HG03060 (cell line): ENCODE results near the gene DIP2A.
"Not testable (repeated sequence)": the region's sequence is repeated elsewhere in the genome, so short reads cannot be mapped to it uniquely, and the experiment has no call there.

Experiments
- ATAC-seq: cut with Tn5 transposase; IDR thresholded peaks from one replicate; pipeline ENCODE4 v1.9.1; 2021; ENCODE audit warnings: low read depth, moderate number of reproducible peaks; ENCODE audit not compliant: unreplicated experiment

Gene DIP2A

GRCh38 chr21:46579394-46579793 is 120.7 kb downstream of the DIP2A start:
- ATAC-seq, result not testable (repeated sequence)

- ATAC-seq, result no peak
These were observed 123.2 kb downstream of the DIP2A start for GRCh38 chr21:46581780-46582307.

- no peak for ATAC-seq
These were observed 126.7 kb downstream of the DIP2A start for GRCh38 chr21:46585191-46585953.

GRCh38 chr21:46594276-46594675 is 135.6 kb downstream of the DIP2A start:
- no peak for ATAC-seq

- ATAC-seq, result no peak
These were observed 137.5 kb downstream of the DIP2A start for GRCh38 chr21:46596201-46596600.

GRCh38 chr21:46597031-46597430 is 138.3 kb downstream of the DIP2A start:
- no peak for ATAC-seq

- no peak for ATAC-seq
These were observed 139.2 kb downstream of the DIP2A start for GRCh38 chr21:46597896-46598343.

- ATAC-seq, result no peak
These were observed 140.2 kb downstream of the DIP2A start for GRCh38 chr21:46598581-46599572.

- ATAC-seq, result no peak
These were observed 141.6 kb downstream of the DIP2A start for GRCh38 chr21:46600305-46600704.

- ATAC-seq, result no peak
These were observed 142.3 kb downstream of the DIP2A start for GRCh38 chr21:46600978-46601377.

- ATAC-seq, result no peak
These were observed 144.5 kb downstream of the DIP2A start for GRCh38 chr21:46603228-46603627.

- no peak for ATAC-seq
These were observed 145.8 kb downstream of the DIP2A start for GRCh38 chr21:46604329-46604974.

GRCh38 chr21:46604975-46605766 is 146.5 kb downstream of the DIP2A start, which contains the start of gene S100B:
Gene S100B (minus strand): TSS chr21:46605082. CDS start chr21:46602415, 2,667 bp downstream.
- ATAC-seq, result no peak

GRCh38 chr21:46605767-46606426 is 147.2 kb downstream of the DIP2A start:
- no peak for ATAC-seq

GRCh38 chr21:46606427-46606813 is 147.7 kb downstream of the DIP2A start:
- ATAC-seq, result no peak

GRCh38 chr21:46607636-46608035 is 148.9 kb downstream of the DIP2A start:
- no peak for ATAC-seq

GRCh38 chr21:46608672-46609111 is 150.0 kb downstream of the DIP2A start:
- ATAC-seq, result no peak

- ATAC-seq, result no peak
These were observed 151.5 kb downstream of the DIP2A start for GRCh38 chr21:46610018-46610701.

- ATAC-seq, result no peak
These were observed 154.7 kb downstream of the DIP2A start for GRCh38 chr21:46613391-46613790.
